Measurements from ENCODE around the gene ENC1. TPM values are rescaled to one million over a fixed set of nuclear protein-coding genes. Genes with fewer than 3 reads are reported as not detected.

Gene ENC1
- total RNA-seq, 4 donors from 2014 or later = 6.4 to 19.4 (median 13.0) TPM

GRCh38 chr5:74579215-74579614, 61.3 kb downstream of the ENC1 start:
- Histone ChIP-seq H3K4me1 (peaks cover 21% of the 10 kb centered on the region), H3K27me3 (no peaks in the 10 kb centered on the region), H3K9me3 (no peaks in the 10 kb centered on the region), H3K4me3 (no peak overlapping the region), H3K27ac (no peak overlapping the region), H3K36me3 (no peaks in the 10 kb centered on the region)
- 88% methylated on average over 9 of the region's 9 CpGs for WGBS
- TF ChIP-seq POLR2A (IDR thresholded peaks at IDR 0.05) = no peak
- TF ChIP-seq EP300 (IDR thresholded peaks at IDR 0.05) = no peak
- no peak for TF ChIP-seq POLR2AphosphoS5 (IDR thresholded peaks at IDR 0.05)
- no peak for TF ChIP-seq CTCF (IDR thresholded peaks at IDR 0.05)
- no peak for DNase-seq (ENCODE audit: low spot score in 2 of 2)

DNA sequence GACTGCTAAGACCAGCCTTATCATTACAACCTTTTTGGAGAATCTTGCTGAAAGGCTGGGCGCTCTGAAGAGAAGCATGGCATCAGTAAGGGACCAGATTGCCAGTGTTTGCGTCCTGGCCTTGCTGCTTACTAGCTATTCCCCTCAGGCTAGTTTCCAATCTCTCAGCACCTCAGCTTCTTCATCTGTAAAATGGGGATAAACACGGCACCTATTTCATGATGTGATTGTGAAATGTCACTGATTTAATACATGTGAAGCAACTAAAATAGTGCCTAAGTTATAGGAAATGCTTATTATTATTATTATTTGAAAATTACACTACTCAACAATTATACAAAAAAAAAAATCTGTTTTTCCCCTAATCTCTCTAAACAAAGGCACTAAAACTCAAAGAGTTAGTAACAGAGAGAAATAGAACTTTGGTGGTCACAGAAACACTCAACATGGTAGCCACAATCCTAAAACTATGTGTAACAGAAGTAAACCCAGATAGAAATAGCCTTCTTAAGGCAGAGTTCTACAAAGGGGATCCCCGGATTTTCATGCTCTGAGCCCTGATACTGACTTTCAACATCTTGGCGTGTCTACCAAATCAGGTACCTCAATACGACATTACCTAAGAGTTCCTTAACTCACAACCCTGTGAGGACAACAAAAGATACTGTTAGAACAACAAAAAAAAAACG, 62.0 kb downstream of the ENC1 start:
- Histone ChIP-seq H3K27me3 (no peaks in the 10 kb centered on the region), H3K9me3 (no peaks in the 10 kb centered on the region), H3K4me3 (no peak overlapping the region), H3K27ac (no peak overlapping the region), H3K4me1 (peaks cover 21% of the 10 kb centered on the region), H3K36me3 (no peaks in the 10 kb centered on the region)
- 95% methylated on average over 7 of the region's 7 CpGs for WGBS
- no peak for DNase-seq (ENCODE audit: low spot score in 2 of 2)
- TF ChIP-seq POLR2A (IDR thresholded peaks at IDR 0.05) = no peak

Other genes starting within 250 kb of the ENC1 start
- gene HEXB, start 44.5 kb upstream of the ENC1 start, total RNA-seq = 10 to 100 TPM; 46.9 to 85.8 (median 73.8) TPM
- gene GFM2, start 126.4 kb upstream of the ENC1 start, total RNA-seq = 10 to 100 TPM; 19.2 to 24.7 (median 21.2) TPM
- 10 to 100 TPM; 47.5 to 93.8 (median 70.2) TPM for gene NSA2, start 126.5 kb upstream of the ENC1 start, total RNA-seq
- gene FAM169A, start 225.7 kb upstream of the ENC1 start, total RNA-seq = 1 to 10 TPM in 1 of 4 donors, under 1 TPM in 3; 0.15 to 3.1 (median 0.83) TPM

All from suprapubic skin (tissue), 4 donors.